Transverse colon (tissue), 4 donors: ENCODE results near the gene CXCL17. TPM values are rescaled to one million over a fixed set of nuclear protein-coding genes. Genes with fewer than 3 reads are reported as not detected.

Experiments used
- DNase-seq: peaks from one replicate; pipeline ENCODE4 v3.0.0-alpha.2; 2019
- H3K27ac ChIP-seq, 4 donors: fragments of 200-600 bp; sonication (generic); 2 replicates each; pipeline ENCODE4 v1.5.1; 2016 to 2018; ENCODE audit warnings: inconsistent platforms in 4 of 4
- H3K27me3 ChIP-seq: fragments of 200-600 bp; sonication (generic); 2 replicates; pipeline ENCODE4 v1.5.1; 2017; ENCODE audit warnings: inconsistent platforms
- H3K36me3 ChIP-seq, 4 donors: fragments of 200-600 bp; sonication (generic); 2 replicates each; pipeline ENCODE4 v1.5.1; 2017 to 2019; ENCODE audit warnings: inconsistent platforms in 4 of 4
- H3K4me1 ChIP-seq, 4 donors: fragments of 200-600 bp; sonication (generic); 2 replicates each; pipeline ENCODE4 v1.5.1; 2017 to 2020; ENCODE audit warnings: inconsistent platforms in 4 of 4
- H3K4me3 ChIP-seq, 4 donors: fragments of 200-600 bp; sonication (generic); 1 replicate in 1 of 4; 2 replicates in 3 of 4; pipeline versions ENCODE4 v1.5.1 to v1.6.1; 2017 to 2019; ENCODE audit warnings: inconsistent platforms in 4 of 4
- H3K9me3 ChIP-seq, 2 donors: fragments of 200-600 bp; sonication (generic); 2 replicates each; pipeline ENCODE4 v1.5.1; 2017 to 2019; ENCODE audit warnings: inconsistent platforms in 2 of 2
- CTCF ChIP-seq, 5 experiments: fragments of 200-600 bp in 3 of 5; fragments of 450-650 bp in 2 of 5; sonication (generic) in 3 of 5; IDR thresholded peaks; 1 replicate in 2 of 5; 2 replicates in 3 of 5; pipeline ENCODE4 v1.5.1; 2016 to 2017; ENCODE audit warnings: antibody characterized with exemption in 5 of 5, inconsistent platforms in 3 of 5, mild to moderate bottlenecking in 2 of 5, moderate library complexity in 1 of 5
- EP300 ChIP-seq: sonication (generic); formaldehyde crosslinking; IDR thresholded peaks from one replicate; pipeline ENCODE4 v1.6.1; 2017; ENCODE audit warnings: antibody characterized with exemption, low read depth
- POLR2A ChIP-seq: fragments of 450-650 bp; IDR thresholded peaks from one replicate; pipeline ENCODE4 v1.6.1; 2016; ENCODE audit warnings: antibody characterized with exemption, mild to moderate bottlenecking, moderate library complexity
- POLR2AphosphoS5 ChIP-seq, 3 donors: sonication (generic); formaldehyde crosslinking; IDR thresholded peaks; one replicate each; pipeline ENCODE4 v1.6.1; 2016; ENCODE audit warnings: antibody characterized with exemption in 3 of 3
- WGBS, 2 donors: methylation state at CpG; one replicate each; pipeline ENCODE4 v1.1.5; 2018; ENCODE audit warnings: low coverage in 1 of 2; 5-methylcytosine and 5-hydroxymethylcytosine counted together
- in situ Hi-C, 4 donors: fragments of 200-750 bp; cut with MboI; loops; one replicate each; pipeline versions ENCODE4 v1.15.0 to v1.15.1; 2017; ENCODE audit warnings: low sequenced_read_pairs in 3 of 4, low pct_ligation_motif_present in 1 of 4, low pct_unique_long_range_greater_than_20kb in 1 of 4
- intact Hi-C: fragments of 100-400 bp; cut with DNase I; formaldehyde crosslinking; loops from one replicate; pipeline ENCODE4 v1.15.1; 2023; ENCODE audit warnings: low total_unique reads
- total RNA-seq, 4 donors: library from RNA; depleted of rRNA; stranded (reverse); fragments of >200 nt; gene quantifications; one replicate each; pipeline ENCODE4 v1.1.0, GENCODE V29; 2016

CXCL17 gene
- total RNA-seq, 4 donors from 2014 or later: not detected

- TF ChIP-seq POLR2A (no peak), EP300 (no peak), POLR2AphosphoS5 (IDR thresholded peaks at IDR 0.05) (no peak), CTCF (IDR thresholded peaks at IDR 0.05) (no peak)
- WGBS, 2 donors: 86 to 88% methylated on average over 2 to 8 of the region's 8 CpGs
- in situ Hi-C loops: no loop called here
Observed at GRCh38 chr19:42394751-42395150, 48.0 kb downstream of the CXCL17 start.

GRCh38 chr19:42392165-42392564, 50.6 kb downstream of the CXCL17 start:
- DNase-seq: no peak
- H3K4me1 ChIP-seq: peaks cover 2 to 12% (median 11%) of the 10 kb centered on the region in 4 donors
- intact Hi-C loops (no loop called here), in situ Hi-C loops (no loop called here)
- H3K27me3 ChIP-seq: peaks cover 44% of the 10 kb centered on the region
- H3K27ac ChIP-seq: no peak overlapping the region
- H3K4me3 ChIP-seq: no peak overlapping the region
- no peaks in the 10 kb centered on the region for H3K36me3 ChIP-seq
- no peaks in the 10 kb centered on the region for H3K9me3 ChIP-seq
- 71% methylated on average over 4 of the region's 4 CpGs; no CpG with 5 or more reads in 1 of the 2 donors for WGBS, 2 donors
- TF ChIP-seq CTCF (IDR thresholded peaks at IDR 0.05): no peak
- TF ChIP-seq POLR2AphosphoS5 (IDR thresholded peaks at IDR 0.05): no peak
- TF ChIP-seq EP300: no peak

More at GRCh38 chr19:42394751-42395150, 48.0 kb downstream of the CXCL17 start:
- Histone ChIP-seq H3K4me3 (no peak overlapping the region), H3K27me3 (peaks cover 24% of the 10 kb centered on the region), H3K4me1 (peaks cover 6 to 17% (median 16%) of the 10 kb centered on the region in 4 donors), H3K27ac (no peak overlapping the region), H3K9me3 (no peaks in the 10 kb centered on the region), H3K36me3 (no peaks in the 10 kb centered on the region)
- no peak for DNase-seq
- intact Hi-C loops: no loop called here

GRCh38 chr19:42389899-42390298, 52.8 kb downstream of the CXCL17 start, which contains the start of gene CNFN:
Gene CNFN (minus strand): TSS chr19:42390297. CDS start chr19:42389037, 1,260 bp downstream.
- Histone ChIP-seq H3K36me3 (no peaks in the 10 kb centered on the region), H3K27me3 (peaks cover 48% of the 10 kb centered on the region), H3K27ac (no peak within 1 kb of the TSS), H3K9me3 (no peaks in the 10 kb centered on the region), H3K4me1 (peaks cover 7 to 12% (median 10%) of the 10 kb centered on the region in 4 donors), H3K4me3 (no peak within 1 kb of the TSS)
- intact Hi-C loops (no loop called here), in situ Hi-C loops (no loop called here)
- TF ChIP-seq POLR2AphosphoS5 (IDR thresholded peaks at IDR 0.05) (no peak), CTCF (IDR thresholded peaks at IDR 0.05) (no peak), EP300 (no peak), POLR2A (no peak)
- whole genome bisulfite sequencing, 2 donors: 60 to 70% methylated on average over 4 to 12 of the region's 12 CpGs
- no peak for DNase-seq

- in situ Hi-C loops: no loop called here
- WGBS, 2 donors: 79% methylated on average over 12 of the region's 20 CpGs; no CpG with 5 or more reads in 1 of the 2 donors
- Histone ChIP-seq H3K4me3 (no peak overlapping the region), H3K36me3 (no peaks in the 10 kb centered on the region), H3K9me3 (no peaks in the 10 kb centered on the region), H3K27ac (no peak overlapping the region), H3K4me1 (peaks cover 7 to 12% (median 10%) of the 10 kb centered on the region in 4 donors), H3K27me3 (peaks cover 49% of the 10 kb centered on the region)
- no peak for DNase-seq
- TF ChIP-seq CTCF (IDR thresholded peaks at IDR 0.05) (no peak), POLR2A (no peak), POLR2AphosphoS5 (IDR thresholded peaks at IDR 0.05) (no peak), EP300 (no peak)
- intact Hi-C loops: no loop called here
Observed at GRCh38 chr19:42388851-42389489, 53.8 kb downstream of the CXCL17 start.
